ENCODE measurements around the gene ABCF2. TPM values are rescaled to one million over a fixed set of nuclear protein-coding genes. Genes with fewer than 3 reads are reported as not detected.

ABCF2 gene
- total RNA-seq, 1 experiment from 2014 or later = 75.0 TPM

GRCh38 chr7:151194188-151194587, 32.8 kb downstream of the ABCF2 start:
- H3K36me3 ChIP-seq = no peaks in the 10 kb centered on the region
- no peaks in the 10 kb centered on the region for H3K9me3 ChIP-seq
- no peak overlapping the region for H3K4me3 ChIP-seq
- DNase-seq = no peak
- H3K27me3 ChIP-seq = no peaks in the 10 kb centered on the region

GRCh38 chr7:151193203-151193978, 33.6 kb downstream of the ABCF2 start:
- no peaks in the 10 kb centered on the region for H3K27me3 ChIP-seq
- DNase-seq = no peak
- no peaks in the 10 kb centered on the region for H3K9me3 ChIP-seq
- H3K4me3 ChIP-seq = no peak overlapping the region
- H3K36me3 ChIP-seq = no peaks in the 10 kb centered on the region

- DNase-seq = no peak
Observed at GRCh38 chr7:151192002-151192539, 34.9 kb downstream of the ABCF2 start.

GRCh38 chr7:151191544-151191943, 35.5 kb downstream of the ABCF2 start:
- H3K9me3 ChIP-seq = no peaks in the 10 kb centered on the region
- no peak for DNase-seq
- H3K27me3 ChIP-seq = no peaks in the 10 kb centered on the region
- no peak overlapping the region for H3K4me3 ChIP-seq
- no peaks in the 10 kb centered on the region for H3K36me3 ChIP-seq

More at GRCh38 chr7:151192002-151192539, 34.9 kb downstream of the ABCF2 start:
- H3K9me3 ChIP-seq = no peaks in the 10 kb centered on the region
- H3K27me3 ChIP-seq = no peaks in the 10 kb centered on the region
- H3K4me3 ChIP-seq = no peak overlapping the region
- H3K36me3 ChIP-seq = no peaks in the 10 kb centered on the region

DNA sequence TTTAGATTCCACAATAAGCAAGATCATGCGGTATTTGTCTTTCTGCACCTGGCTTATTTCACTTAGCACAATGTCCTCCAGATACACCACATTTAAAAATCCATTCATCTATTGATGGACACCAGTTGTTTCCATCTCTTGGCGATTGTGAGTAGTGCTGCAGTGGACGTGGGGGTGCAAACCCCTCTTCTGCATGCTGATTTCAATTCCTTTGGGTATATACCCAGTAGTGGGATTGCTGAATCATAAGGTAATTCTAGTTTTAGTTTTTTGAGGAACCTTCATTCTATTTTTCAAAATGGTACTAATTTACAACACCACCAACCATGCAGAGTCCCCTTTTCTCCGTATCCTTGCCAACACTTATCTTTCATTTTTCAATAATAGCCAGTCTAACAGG, 38.0 kb downstream of the ABCF2 start:
- Histone ChIP-seq H3K4me3 (no peak overlapping the region), H3K36me3 (no peaks in the 10 kb centered on the region), H3K9me3 (no peaks in the 10 kb centered on the region), H3K27me3 (no peaks in the 10 kb centered on the region)
- no peak for DNase-seq

DNA sequence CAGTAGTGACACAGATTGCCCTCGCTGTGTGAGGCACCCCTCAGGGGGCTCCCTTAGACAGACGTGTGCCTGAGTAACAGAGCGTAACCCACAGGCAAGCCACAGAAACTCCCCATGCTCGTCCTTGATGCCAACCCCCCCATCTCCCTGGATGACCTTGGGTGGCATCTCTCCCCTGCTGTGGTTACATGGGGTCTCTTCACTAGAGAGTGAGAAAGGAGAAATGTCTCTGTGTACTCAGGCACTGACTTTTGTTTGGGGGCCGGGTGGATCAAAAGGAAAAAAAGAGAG, 38.8 kb downstream of the ABCF2 start:
- DNase-seq = no peak
- Histone ChIP-seq H3K27me3 (no peaks in the 10 kb centered on the region), H3K4me3 (no peak overlapping the region), H3K36me3 (no peaks in the 10 kb centered on the region), H3K9me3 (no peaks in the 10 kb centered on the region)

DNA sequence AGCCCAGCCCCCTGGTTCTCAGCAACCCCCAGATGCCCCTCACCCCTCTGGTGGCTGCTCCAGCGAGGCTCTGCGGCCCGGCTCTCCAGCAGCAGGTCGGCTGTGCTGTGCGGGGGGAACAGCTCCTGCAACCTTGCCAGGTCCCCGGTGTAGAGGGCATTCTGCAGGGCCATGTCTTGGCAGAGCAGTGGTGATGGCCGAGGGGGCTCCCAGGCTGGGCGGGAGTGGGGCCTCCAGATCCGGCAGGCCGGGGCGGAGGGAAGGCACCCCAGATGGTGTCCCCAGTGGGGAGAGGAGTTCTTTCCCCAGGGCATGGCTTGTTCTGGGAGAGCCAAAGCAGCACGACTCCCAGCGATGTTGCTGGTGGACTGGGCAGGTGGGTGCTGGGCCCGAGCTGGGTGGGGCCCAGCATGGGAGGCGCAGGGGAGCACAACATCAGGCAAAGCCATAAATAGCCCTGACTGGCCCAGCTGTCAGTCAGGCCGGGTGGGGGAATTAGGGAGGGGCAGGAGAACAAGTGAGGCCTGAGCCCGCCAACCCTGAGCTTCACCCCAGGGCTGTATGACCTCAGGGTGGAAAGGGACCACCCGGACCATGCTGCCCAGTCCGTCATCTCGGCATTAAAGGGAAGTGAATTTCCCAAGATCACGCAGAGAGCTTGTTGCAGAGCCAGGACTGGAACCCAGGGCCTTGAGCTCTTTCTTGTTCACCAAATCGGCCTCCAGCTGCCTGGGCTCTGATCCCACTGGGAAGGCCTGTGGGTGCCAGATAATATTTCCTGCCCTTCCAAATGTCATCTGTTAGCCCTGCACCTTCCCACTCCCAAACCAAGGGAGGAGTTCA, 39.4 kb downstream of the ABCF2 start:
- DNase-seq = no peak
- H3K9me3 ChIP-seq = no peaks in the 10 kb centered on the region
- H3K27me3 ChIP-seq = no peaks in the 10 kb centered on the region
- no peak overlapping the region for H3K4me3 ChIP-seq
- H3K36me3 ChIP-seq = no peaks in the 10 kb centered on the region

DNA sequence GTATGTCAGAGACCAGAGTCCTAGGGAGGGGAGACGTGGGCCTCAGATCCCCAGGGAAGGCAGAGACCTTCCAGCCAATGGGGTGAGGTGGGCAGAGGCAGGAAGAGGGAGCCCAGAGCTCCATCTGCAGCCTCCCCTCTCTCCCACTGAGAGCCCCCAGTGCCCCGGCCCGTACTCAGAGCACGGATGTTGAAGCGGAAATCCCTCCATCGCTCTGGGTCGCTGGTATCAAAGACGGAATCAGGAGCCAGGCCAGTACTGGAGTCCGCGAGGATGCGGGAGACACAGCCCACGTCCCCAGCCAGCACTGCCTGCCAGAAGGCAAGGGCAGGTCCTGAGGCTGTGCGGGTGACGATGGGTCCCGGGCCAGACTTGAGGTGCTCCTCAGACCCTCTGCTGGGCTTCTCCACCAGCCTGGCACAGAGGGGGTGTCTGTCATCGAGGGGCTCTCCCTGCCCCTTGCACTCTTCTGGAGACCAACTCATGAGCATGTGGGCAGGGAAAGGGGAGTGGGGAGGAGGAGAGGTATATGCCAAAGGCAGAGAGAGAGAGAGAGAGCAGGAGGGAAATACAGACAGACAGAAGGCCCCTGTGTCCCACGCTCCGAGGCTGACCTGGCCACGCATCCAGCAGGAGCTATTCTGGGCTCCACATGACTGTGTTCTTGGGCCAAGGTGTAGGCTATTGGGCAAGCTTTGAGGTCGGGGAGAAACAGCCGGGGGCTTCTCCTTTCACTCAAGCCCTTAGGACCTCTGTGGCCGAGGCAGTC, 40.2 kb downstream of the ABCF2 start, which contains the start of gene ASB10:
ASB10 (minus strand) TSS at position 611 of the 769 bp plus-strand sequence; CDS start at position 491, 120 bp downstream.
- no peak within 1 kb of the TSS for H3K4me3 ChIP-seq
- H3K9me3 ChIP-seq = no peaks in the 10 kb centered on the region
- no peaks in the 10 kb centered on the region for H3K36me3 ChIP-seq
- H3K27me3 ChIP-seq = no peaks in the 10 kb centered on the region
- DNase-seq = no peak

DNA sequence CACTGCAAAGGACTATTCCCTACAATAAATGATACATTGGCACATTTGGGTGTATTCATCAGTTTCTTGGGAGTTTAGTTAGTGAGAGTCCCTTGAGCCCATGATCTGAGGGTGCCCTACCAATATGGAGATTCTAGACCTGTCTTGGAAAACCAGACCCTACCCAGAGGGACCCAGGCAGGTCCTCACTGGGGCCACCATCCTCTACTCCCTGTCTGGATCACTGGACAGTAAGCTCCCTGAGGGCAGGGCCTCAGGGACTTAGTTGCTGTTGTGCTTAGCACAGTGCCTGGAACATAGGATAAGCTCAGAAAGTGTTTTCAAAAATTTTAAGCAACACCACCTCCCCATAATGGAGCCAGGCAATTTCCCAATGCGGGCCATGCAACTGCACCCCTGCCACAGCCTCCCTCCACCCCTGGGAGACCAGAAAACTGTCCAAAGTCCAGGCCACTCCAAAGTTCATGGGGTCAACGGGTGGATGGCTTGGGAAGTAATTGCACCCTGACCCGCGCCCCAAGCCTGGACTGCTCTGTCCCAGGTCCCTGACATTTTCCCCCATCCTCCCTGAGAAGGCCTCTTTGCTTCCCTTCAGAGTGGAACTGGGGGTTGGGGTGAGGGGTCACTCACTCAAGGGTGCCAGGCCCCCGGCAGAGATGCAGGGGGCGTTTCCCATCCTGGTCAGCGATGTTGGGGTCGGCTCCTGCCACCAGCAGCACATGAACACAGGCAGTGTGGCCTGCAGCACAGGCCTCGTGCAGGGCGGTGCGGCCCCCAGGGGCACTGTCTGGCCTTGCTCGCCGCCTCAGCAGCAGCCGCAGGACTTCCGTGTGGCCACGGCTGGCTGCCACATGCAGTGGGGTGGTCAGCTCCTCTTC, 41.0 kb downstream of the ABCF2 start:
- no peak for DNase-seq
- Histone ChIP-seq H3K9me3 (no peaks in the 10 kb centered on the region), H3K36me3 (no peaks in the 10 kb centered on the region), H3K27me3 (no peaks in the 10 kb centered on the region), H3K4me3 (no peak overlapping the region)

DNA sequence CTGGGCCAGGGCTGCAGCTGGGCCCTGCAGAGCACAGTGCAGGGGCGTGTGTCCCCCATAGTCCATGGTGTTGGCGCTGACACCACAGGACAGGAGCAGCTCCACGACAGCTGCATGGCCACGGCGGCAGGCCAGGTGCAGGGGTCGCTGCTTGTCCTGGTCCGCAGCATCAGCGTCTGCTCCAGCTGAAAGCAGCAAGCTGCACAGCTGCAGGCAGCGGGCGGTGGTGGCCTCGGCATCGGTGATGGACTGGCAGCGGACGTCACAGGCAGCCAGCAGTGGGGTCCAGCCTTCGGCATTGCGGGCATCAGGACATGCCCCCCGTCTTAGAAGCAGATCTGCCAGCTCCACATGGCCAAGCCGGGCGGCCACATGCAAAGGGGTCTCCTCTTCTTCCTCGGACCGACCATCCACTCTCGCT, 46.0 kb downstream of the ABCF2 start:
- Histone ChIP-seq H3K4me3 (no peak overlapping the region), H3K36me3 (no peaks in the 10 kb centered on the region), H3K27me3 (no peaks in the 10 kb centered on the region), H3K9me3 (no peaks in the 10 kb centered on the region)
- no peak for DNase-seq

- no peak for DNase-seq
- no peaks in the 10 kb centered on the region for H3K27me3 ChIP-seq
Observed at GRCh38 chr7:151179946-151180345, 47.1 kb downstream of the ABCF2 start.

DNA sequence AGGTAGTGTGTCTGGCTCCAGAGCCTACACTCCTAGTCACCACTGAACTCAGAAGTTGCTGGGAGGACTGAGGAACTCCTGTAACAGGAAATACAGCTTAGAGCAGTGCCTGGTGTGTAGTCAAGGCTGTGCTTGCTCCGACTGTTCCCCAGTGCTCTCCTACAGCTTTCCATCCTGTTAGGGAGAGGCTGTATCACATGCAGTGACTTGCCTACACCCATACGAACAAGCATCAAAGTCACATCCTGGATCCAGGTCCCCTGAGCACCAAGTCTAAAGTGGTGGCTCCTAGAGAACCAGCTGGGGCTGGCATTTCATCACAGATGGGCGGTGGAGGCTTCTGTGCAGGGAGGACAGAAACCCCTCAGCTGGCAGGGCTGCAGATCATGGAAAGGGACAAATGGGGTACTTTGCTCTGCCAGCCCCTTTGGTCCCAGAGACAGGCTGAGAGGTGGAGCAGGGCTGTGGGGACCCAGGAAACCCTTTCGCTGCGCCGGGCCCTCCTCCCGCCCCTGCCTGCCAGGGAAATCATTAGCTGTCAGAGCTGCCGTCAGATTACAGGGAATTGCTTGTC, 47.6 kb downstream of the ABCF2 start:
- Histone ChIP-seq H3K4me3 (no peak overlapping the region), H3K27me3 (no peaks in the 10 kb centered on the region), H3K9me3 (no peaks in the 10 kb centered on the region), H3K36me3 (no peaks in the 10 kb centered on the region)
- no peak for DNase-seq

More at GRCh38 chr7:151179946-151180345, 47.1 kb downstream of the ABCF2 start:
- Histone ChIP-seq H3K4me3 (no peak overlapping the region), H3K36me3 (no peaks in the 10 kb centered on the region), H3K9me3 (no peaks in the 10 kb centered on the region)

DNA sequence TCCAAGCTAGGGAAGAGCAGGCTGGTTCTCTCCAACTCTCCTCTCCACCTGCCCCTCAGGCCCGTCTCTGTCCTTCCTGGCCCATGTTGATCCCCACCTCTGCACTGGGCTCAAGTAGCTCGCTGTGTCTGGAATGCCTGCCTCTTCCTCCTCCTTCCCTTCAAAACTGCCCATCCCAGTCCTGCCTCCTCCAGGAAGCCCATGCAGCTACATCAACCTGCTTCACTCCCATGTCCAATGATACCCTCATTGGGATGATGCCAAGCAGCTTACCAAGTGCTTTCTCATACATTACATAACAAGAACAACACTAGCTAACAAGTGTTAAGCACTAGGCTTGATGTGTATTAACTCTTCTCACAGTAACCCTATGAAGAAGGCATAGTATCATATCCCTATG, 48.2 kb downstream of the ABCF2 start:
- H3K4me3 ChIP-seq = no peak overlapping the region
- DNase-seq = no peak
- H3K27me3 ChIP-seq = no peaks in the 10 kb centered on the region
- H3K36me3 ChIP-seq = no peaks in the 10 kb centered on the region
- no peaks in the 10 kb centered on the region for H3K9me3 ChIP-seq

DNA sequence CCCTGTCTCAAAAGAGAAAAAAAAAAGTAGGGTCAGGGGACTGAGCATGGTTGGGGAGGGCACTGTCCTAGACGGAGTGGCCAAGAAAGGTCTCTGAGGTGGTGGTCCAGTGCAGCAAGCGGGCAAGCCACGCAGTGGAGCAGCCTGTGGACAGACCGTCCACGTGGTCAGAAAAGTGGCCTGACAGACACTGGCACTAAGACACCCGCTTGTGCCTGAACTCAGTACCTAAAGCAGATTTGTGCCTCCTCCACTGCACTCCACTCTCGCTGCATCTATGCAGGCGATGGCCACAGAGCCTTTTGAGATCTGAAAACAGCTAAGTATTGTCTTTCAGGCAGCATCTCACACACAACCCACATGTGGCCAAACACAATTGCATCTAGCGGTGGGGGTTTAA, 48.8 kb downstream of the ABCF2 start:
- no peak for DNase-seq
- Histone ChIP-seq H3K4me3 (no peak overlapping the region), H3K27me3 (no peaks in the 10 kb centered on the region), H3K36me3 (no peaks in the 10 kb centered on the region), H3K9me3 (no peaks in the 10 kb centered on the region)

- Histone ChIP-seq H3K36me3 (no peaks in the 10 kb centered on the region), H3K27me3 (no peaks in the 10 kb centered on the region; the same call in 1 of the 2 replicates), H3K9me3 (no peaks in the 10 kb centered on the region), H3K4me3 (no peak overlapping the region)
- no peak for DNase-seq
Observed at GRCh38 chr7:151177310-151177709, 49.7 kb downstream of the ABCF2 start.

- H3K36me3 ChIP-seq = no peaks in the 10 kb centered on the region
- H3K4me3 ChIP-seq = no peak overlapping the region
- no peak for DNase-seq
- H3K9me3 ChIP-seq = no peaks in the 10 kb centered on the region
- no peaks in the 10 kb centered on the region; the same call in 1 of the 2 replicates for H3K27me3 ChIP-seq
Observed at GRCh38 chr7:151176401-151176800, 50.6 kb downstream of the ABCF2 start.
